Measurements from ENCODE around the gene AGAP3.

- no peak for TF ChIP-seq CTCF (IDR thresholded peaks at IDR 0.05)
- no peak for TF ChIP-seq REST (IDR thresholded peaks at IDR 0.05; ENCODE audit: insufficient read depth in 1 of 2, low read depth in 2 of 2, low read length in 1 of 2)
- TF ChIP-seq POLR2AphosphoS5 (IDR thresholded peaks at IDR 0.05; ENCODE audit: low read depth, low read length): no peak
- no peak for TF ChIP-seq TCF7L2 (IDR thresholded peaks at IDR 0.05; ENCODE audit: low read depth, low read length)
These were observed 92.0 kb downstream of the AGAP3 start for GRCh38 chr7:151178236-151178635.

All from Panc1 (cell line).